CD14-positive monocyte (primary cell): ENCODE measurements around the gene PLA2G15. TPM values are rescaled to one million over a fixed set of nuclear protein-coding genes. Genes with fewer than 3 reads are reported as not detected.

Experiments
- DNase-seq, 3 donors: peaks; one replicate each; pipeline ENCODE4 v3.0.0-alpha.2; 2011 to 2022
- H2AFZ ChIP-seq: 2 replicates; pipeline ENCODE4 v1.6.0; 2012; ENCODE audit warnings: mild to moderate bottlenecking, low read depth, low read length, inconsistent platforms; ENCODE audit not compliant: insufficient read depth, poor library complexity, severe bottlenecking
- H3K27ac ChIP-seq, 2 donors: 1 replicate in 1 of 2; 2 replicates in 1 of 2; pipeline ENCODE4 v1.5.1; 2012 to 2013; ENCODE audit warnings: low read length in 2 of 2, control low read depth in 1 of 2, inconsistent platforms in 1 of 2, low read depth in 1 of 2, mild to moderate bottlenecking in 1 of 2
- H3K27me3 ChIP-seq, 2 donors: one replicate each; pipeline versions ENCODE4 v1.6.0 to v1.6.1; 2011 to 2013; ENCODE audit warnings: low read length in 2 of 2; ENCODE audit not compliant: control insufficient read depth in 2 of 2, insufficient read depth in 2 of 2
- H3K36me3 ChIP-seq, 2 donors: replicated peaks in 1 of 2; 1 replicate in 1 of 2; 2 replicates in 1 of 2; pipeline versions ENCODE4 v1.5.1 to v1.6.1; 2012 to 2013; ENCODE audit warnings: low read length in 2 of 2, control low read depth in 1 of 2, inconsistent platforms in 1 of 2, mild to moderate bottlenecking in 1 of 2; ENCODE audit not compliant: insufficient read depth in 2 of 2, control insufficient read depth in 1 of 2
- H3K4me1 ChIP-seq, 2 donors: 1 replicate in 1 of 2; 2 replicates in 1 of 2; pipeline versions ENCODE4 v1.5.1 to v1.6.1; 2012 to 2013; ENCODE audit warnings: low read length in 2 of 2, control low read depth in 1 of 2, inconsistent platforms in 1 of 2, mild to moderate bottlenecking in 1 of 2, moderate library complexity in 1 of 2; ENCODE audit not compliant: insufficient read depth in 2 of 2, control insufficient read depth in 1 of 2
- H3K4me2 ChIP-seq: replicated peaks from 2 replicates; pipeline ENCODE3; 2012; ENCODE audit warnings: low read length, moderate library complexity, mild to moderate bottlenecking; ENCODE audit not compliant: poor library complexity, severe bottlenecking; ENCODE audit errors: extremely low read depth
- H3K4me3 ChIP-seq, 3 experiments: fragments of 200-600 bp in 1 of 3; sonication (generic) in 1 of 3; replicated peaks in 1 of 3; 1 replicate in 2 of 3; 2 replicates in 1 of 3; pipeline ENCODE4 v1.5.1; 2011 to 2013; ENCODE audit warnings: low read length in 3 of 3, mild to moderate bottlenecking in 3 of 3, control low read depth in 2 of 3, low read depth in 2 of 3, inconsistent platforms in 1 of 3, moderate library complexity in 1 of 3
- H3K79me2 ChIP-seq: 2 replicates; pipeline ENCODE4 v1.6.0; 2012; ENCODE audit warnings: mild to moderate bottlenecking, control low read depth, inconsistent platforms, low read length, moderate library complexity; ENCODE audit not compliant: insufficient read depth
- H3K9ac ChIP-seq: 2 replicates; pipeline ENCODE4 v1.6.0; 2017; ENCODE audit warnings: low read length, mild to moderate bottlenecking; ENCODE audit not compliant: insufficient read depth, poor library complexity, severe bottlenecking
- H3K9me3 ChIP-seq, 2 donors: replicated peaks in 1 of 2; 1 replicate in 1 of 2; 2 replicates in 1 of 2; pipeline versions ENCODE4 v1.5.1 to v1.6.1; 2012 to 2013; ENCODE audit warnings: low read length in 2 of 2, control low read depth in 1 of 2; ENCODE audit not compliant: control insufficient read depth in 1 of 2, insufficient read depth in 1 of 2
- H4K20me1 ChIP-seq: 2 replicates; pipeline ENCODE4 v1.6.0; 2012; ENCODE audit warnings: mild to moderate bottlenecking, low read length, control low read depth, moderate library complexity; ENCODE audit not compliant: insufficient read depth
- H3K27ac Mint-ChIP-seq, 7 donors: one replicate each; pipeline ENCODE4 v1.8.0; 2020; ENCODE audit warnings: mild to moderate bottlenecking in 7 of 7, mixed read lengths in 7 of 7, moderate library complexity in 6 of 7, inconsistent platforms in 2 of 7
- H3K27me3 Mint-ChIP-seq, 3 donors: one replicate each; pipeline ENCODE4 v1.8.0; 2021 to 2022; ENCODE audit warnings: low read depth in 3 of 3, mild to moderate bottlenecking in 3 of 3, mixed read lengths in 3 of 3, moderate library complexity in 3 of 3, inconsistent platforms in 1 of 3
- H3K36me3 Mint-ChIP-seq, 2 donors: one replicate each; pipeline ENCODE4 v1.8.0; 2020; ENCODE audit warnings: mixed read lengths in 2 of 2, inconsistent platforms in 1 of 2, mild to moderate bottlenecking in 1 of 2
- H3K4me1 Mint-ChIP-seq: one replicate; pipeline ENCODE4 v1.8.0; 2020; ENCODE audit warnings: mild to moderate bottlenecking, mixed read lengths
- H3K4me3 Mint-ChIP-seq, 2 donors: one replicate each; pipeline ENCODE4 v1.8.0; 2020; ENCODE audit warnings: mild to moderate bottlenecking in 2 of 2, mixed read lengths in 2 of 2, moderate library complexity in 1 of 2
- H3K9me3 Mint-ChIP-seq, 7 donors: one replicate each; pipeline ENCODE4 v1.8.0; 2020 to 2022; ENCODE audit warnings: mixed read lengths in 7 of 7, mild to moderate bottlenecking in 6 of 7, moderate library complexity in 6 of 7, inconsistent platforms in 2 of 7
- WGBS: methylation state at CpG from one replicate; pipeline ENCODE4 v1.1.5; 2013; ENCODE audit warnings: missing lambda C conversion rate; ENCODE audit not compliant: insufficient coverage; 5-methylcytosine and 5-hydroxymethylcytosine counted together
- intact Hi-C, 2 donors: fragments of 100-400 bp; cut with micrococcal nuclease; formaldehyde crosslinking; loops; one replicate each; pipeline versions ENCODE4 v1.15.0 to v1.15.1; 2023
- polyA plus RNA-seq, 3 donors: library from polyadenylated mRNA; depleted of rRNA in 1 of 3; unstranded in 2 of 3; stranded (reverse) in 1 of 3; fragments of 300-500 nt in 2 of 3; fragments of >200 nt in 1 of 3; fragmentation: Illumina TruSeq in 2 of 3; gene quantifications; 1 replicate in 2 of 3; 2 replicates in 1 of 3; pipeline ENCODE4 v1.2.3, GENCODE V29; 2012 to 2021
- TF ChIP-seq, protein P1 (sequence below): fragments of 200-600 bp; IDR thresholded peaks from one replicate; pipeline ENCODE4 v1.8.0; 2022; ENCODE audit warnings: antibody characterized with exemption, mild to moderate bottlenecking

The PLA2G15 gene
- polyA plus RNA-seq, 3 donors: 27.8 to 34.8 (median 29.5) TPM

- H3K36me3 ChIP-seq: peaks cover 13 to 16% of the 10 kb centered on the region in 2 donors
- TF ChIP-seq, protein P1, sequence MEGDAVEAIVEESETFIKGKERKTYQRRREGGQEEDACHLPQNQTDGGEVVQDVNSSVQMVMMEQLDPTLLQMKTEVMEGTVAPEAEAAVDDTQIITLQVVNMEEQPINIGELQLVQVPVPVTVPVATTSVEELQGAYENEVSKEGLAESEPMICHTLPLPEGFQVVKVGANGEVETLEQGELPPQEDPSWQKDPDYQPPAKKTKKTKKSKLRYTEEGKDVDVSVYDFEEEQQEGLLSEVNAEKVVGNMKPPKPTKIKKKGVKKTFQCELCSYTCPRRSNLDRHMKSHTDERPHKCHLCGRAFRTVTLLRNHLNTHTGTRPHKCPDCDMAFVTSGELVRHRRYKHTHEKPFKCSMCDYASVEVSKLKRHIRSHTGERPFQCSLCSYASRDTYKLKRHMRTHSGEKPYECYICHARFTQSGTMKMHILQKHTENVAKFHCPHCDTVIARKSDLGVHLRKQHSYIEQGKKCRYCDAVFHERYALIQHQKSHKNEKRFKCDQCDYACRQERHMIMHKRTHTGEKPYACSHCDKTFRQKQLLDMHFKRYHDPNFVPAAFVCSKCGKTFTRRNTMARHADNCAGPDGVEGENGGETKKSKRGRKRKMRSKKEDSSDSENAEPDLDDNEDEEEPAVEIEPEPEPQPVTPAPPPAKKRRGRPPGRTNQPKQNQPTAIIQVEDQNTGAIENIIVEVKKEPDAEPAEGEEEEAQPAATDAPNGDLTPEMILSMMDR: no peak
- DNase-seq: no peak
- H3K27me3 Mint-ChIP-seq: no peaks in the 10 kb centered on the region
- H3K79me2 ChIP-seq: peaks cover 9% of the 10 kb centered on the region
- H4K20me1 ChIP-seq: peaks cover 17% of the 10 kb centered on the region
- H2AFZ ChIP-seq: no peak overlapping the region
- peak overlapping the region in 2 of 7 donors; percentile 5 to 78 for H3K27ac Mint-ChIP-seq
- intact Hi-C loops: no loop called here
- H3K9ac ChIP-seq: no peak overlapping the region
- WGBS: no CpG with 5 or more reads among the region's 2 CpGs
- H3K27ac ChIP-seq: no peak overlapping the region
- no peak overlapping the region for H3K4me2 ChIP-seq
- no peak overlapping the region for H3K4me3 Mint-ChIP-seq
- no peaks in the 10 kb centered on the region for H3K9me3 Mint-ChIP-seq
- no peaks in the 10 kb centered on the region for H3K4me1 Mint-ChIP-seq
- H3K4me1 ChIP-seq: no peaks in the 10 kb centered on the region
- H3K9me3 ChIP-seq: no peaks in the 10 kb centered on the region
- no peaks in the 10 kb centered on the region for H3K27me3 ChIP-seq
- peaks cover 12 to 36% of the 10 kb centered on the region in 2 donors for H3K36me3 Mint-ChIP-seq
- H3K4me3 ChIP-seq: no peak overlapping the region
Observed at GRCh38 chr16:68206245-68206644, 38.9 kb upstream of the PLA2G15 start.

DNA sequence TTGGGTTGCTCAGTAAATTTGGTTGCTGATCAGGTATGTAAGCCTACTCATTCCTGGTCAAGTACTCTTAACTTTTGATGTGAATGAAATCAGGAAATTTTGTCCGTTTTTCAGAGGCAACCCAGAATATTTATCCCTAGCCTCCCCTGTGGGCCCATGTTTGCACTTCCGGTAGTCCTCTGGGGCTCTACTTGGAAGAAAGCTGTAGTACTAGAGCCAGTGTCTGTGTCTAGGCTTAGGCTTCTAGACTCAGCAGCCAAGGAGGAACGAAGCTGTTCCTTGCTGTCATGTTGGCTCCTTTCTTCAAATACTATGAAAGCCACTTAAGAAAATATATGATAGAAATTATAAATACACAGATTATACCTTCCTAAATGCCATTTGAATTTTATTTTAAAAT lies 30.4 kb upstream of the PLA2G15 start:
- Histone ChIP-seq H3K27ac (no peak overlapping the region), H3K36me3 (peaks cover 9 to 33% of the 10 kb centered on the region in 2 donors), H3K4me1 (no peaks in the 10 kb centered on the region), H3K9me3 (no peaks in the 10 kb centered on the region), H3K4me2 (no peak overlapping the region), H3K4me3 (no peak overlapping the region), H2AFZ (no peak overlapping the region), H4K20me1 (peaks cover 30% of the 10 kb centered on the region), H3K79me2 (peaks cover 4% of the 10 kb centered on the region), H3K9ac (no peak overlapping the region), H3K27me3 (no peaks in the 10 kb centered on the region)
- WGBS: 100% methylated on average over 1 of the region's 3 CpGs
- Mint-ChIP-seq H3K9me3 (no peaks in the 10 kb centered on the region), H3K4me3 (no peak overlapping the region), H3K36me3 (peaks cover 29 to 40% of the 10 kb centered on the region in 2 donors), H3K27me3 (no peaks in the 10 kb centered on the region), H3K4me1 (peaks cover 6% of the 10 kb centered on the region), H3K27ac (peak overlapping the region in 2 of 7 donors; percentile 58 to 62)
- intact Hi-C loops: no loop called here
- TF ChIP-seq, protein P1: no peak
- no peak for DNase-seq
